ENCODE results near the gene SRSF1. TPM values are rescaled to one million over a fixed set of nuclear protein-coding genes. Genes with fewer than 3 reads are reported as not detected.
A peak's percentile ranks its signal among the peaks of the same experiment; 100 is the strongest.

Gene SRSF1
- total RNA-seq, 2 donors from 2014 or later: 148 to 159 TPM

GRCh38 chr17:57995076-57995956 is 11.7 kb downstream of the SRSF1 start:
- ATAC-seq (peak; percentile 88), DNase-seq (peak; percentile 53 to 66)
- intact Hi-C loops (cut with DNase I, micrococcal nuclease): loop anchor here (5.0 to 10.0 kb wide), 2 partner anchors 131 to 138 kb away; no protein-coding TSS in a partner anchor

- DNase-seq: no peak
- no peak for ATAC-seq
- intact Hi-C loops (cut with DNase I, micrococcal nuclease): loop anchor here in 1 of 2 donors (10.0 kb wide), 1 partner anchor 130 kb away; no protein-coding TSS in a partner anchor
These were observed 12.6 kb downstream of the SRSF1 start for GRCh38 chr17:57994436-57994835.

DNA sequence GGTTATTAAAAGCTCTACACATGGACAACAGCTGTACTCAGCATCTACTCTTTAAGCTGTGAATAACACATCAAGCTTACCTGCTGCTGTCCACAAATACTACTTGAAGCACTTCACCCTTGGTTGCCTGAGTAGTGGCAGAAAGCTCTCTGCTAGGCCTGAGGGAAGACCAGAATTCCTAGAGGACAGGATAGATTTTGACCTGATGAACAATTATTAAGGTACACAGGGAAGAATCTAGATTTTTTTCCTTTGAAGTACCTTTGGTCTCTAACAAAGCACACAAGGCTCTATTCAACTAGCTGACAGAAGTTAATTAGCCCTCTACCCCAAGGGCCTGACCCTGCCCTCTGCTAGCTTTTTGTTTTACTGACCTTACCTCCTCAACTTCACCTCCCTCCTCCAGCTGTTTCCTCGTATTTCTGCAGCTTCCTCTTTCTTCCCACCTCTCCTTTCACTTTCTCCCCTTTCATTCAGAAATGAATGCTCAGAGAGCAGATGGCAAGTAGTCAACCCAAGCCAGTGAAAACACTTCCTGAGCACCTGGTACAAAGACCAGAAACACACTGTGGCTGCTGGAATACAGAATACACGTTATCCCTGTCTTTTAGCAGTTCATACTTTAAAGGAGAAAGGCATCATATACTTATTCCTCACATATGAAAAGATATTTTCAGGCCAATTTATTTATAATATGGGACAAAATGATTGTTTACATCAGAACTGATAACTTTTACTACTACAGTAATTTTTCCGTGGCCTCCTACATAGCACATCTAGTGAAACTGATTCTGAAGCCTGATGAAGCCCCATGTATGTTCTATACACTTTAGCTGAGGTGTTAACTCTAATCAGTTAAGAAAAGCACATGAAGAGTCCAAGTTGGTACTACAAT is 13.3 kb downstream of the SRSF1 start:
- intact Hi-C loops (cut with DNase I, micrococcal nuclease): loop anchor here in 1 of 2 donors (10.0 kb wide), 1 partner anchor 129 kb away; no protein-coding TSS in a partner anchor
- peak; percentile 16 for ATAC-seq
- no peak for DNase-seq

DNA sequence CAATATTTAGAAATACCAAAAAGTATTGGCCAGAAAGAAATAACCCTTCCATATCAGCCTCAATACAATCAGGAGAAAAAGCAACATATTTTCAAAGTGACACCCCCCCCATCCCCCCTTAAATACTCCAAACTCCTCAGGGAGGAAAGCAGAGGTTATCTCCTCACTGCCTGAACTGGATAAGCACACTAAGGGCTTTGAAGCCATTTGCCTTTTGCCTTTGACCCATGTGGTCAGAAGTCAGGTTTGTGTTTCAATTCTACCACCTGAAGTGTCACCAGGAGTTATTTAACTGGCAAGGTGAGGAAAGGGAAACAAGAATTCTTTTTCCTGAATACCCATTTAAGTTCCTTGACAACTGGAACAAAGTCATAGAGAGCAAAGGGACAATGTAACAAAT is 15.5 kb downstream of the SRSF1 start:
- ATAC-seq: no peak
- no peak for DNase-seq
- intact Hi-C loops (cut with DNase I, micrococcal nuclease): loop anchor here in 1 of 2 donors (10.0 kb wide), 1 partner anchor 127 kb away; no protein-coding TSS in a partner anchor

DNA sequence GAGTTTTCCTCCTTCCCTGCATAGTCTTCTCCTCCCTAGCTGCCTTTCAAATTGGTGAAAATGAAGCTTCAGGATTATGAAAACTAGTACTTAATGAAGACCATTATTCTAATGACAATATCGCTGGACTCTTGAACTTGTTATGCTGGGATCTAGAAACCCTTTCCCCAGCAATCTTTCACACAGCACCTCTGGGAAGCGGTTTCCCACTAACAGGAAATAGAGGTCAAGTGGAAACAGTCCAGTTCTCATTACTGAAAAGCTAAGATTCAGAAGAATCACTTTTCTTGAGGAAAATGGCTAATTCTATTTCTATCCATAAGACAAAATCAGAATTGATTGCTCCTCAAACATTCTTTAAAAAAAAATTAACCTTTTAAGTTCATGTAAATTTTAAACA is 17.0 kb downstream of the SRSF1 start:
- ATAC-seq (no peak), DNase-seq (no peak)
- intact Hi-C loops (cut with DNase I, micrococcal nuclease): loop anchor here in 1 of 2 donors (10.0 kb wide), 1 partner anchor 125 kb away; no protein-coding TSS in a partner anchor

DNA sequence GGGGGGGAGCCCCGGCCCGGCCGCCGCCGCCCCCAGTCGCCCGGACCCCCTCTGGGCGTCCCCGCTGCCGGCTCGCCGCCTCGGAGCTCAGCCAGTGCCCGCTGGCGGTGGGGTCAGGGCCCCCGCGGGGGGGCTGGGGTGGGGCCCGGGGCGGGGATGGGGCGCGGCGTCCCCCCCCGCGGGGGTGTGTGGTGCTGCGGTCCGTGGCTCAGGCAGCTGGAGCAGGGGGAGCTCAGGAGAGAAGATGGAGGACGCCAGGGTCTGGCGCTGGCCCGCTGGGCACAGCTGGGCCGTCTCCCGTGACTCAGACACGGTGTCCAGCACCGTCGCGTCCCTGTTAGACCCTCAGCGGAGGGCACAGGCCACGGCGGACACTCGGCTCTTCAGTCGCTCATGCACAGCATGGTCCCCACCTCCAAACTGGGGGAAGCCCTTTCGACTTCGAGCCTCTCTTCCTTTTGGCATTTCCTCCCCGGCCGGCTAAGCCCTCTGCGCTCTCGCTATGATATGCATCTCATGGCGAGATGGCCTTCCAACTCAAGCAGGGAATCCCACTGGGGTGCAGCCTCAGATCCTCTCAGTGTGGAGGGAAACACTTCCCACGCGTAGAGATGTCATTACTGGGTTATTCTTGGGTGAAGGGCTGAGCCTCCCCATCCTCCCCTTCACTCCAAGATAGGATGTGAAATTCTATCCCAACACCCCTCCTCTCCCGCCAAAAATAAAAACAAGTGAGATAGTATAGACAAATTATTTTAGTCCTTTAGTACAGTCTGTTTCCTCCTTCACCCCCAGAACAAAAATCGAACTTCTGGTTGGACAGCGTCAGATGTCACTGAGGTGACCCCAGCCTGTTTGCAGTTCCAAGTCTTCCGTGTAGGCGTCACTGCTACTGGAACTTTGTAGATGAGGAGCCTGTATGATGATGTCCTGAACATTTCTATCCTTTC is 18.5 kb downstream of the SRSF1 start:
- DNase-seq (peak; percentile 76 to 80), ATAC-seq (peak; percentile 78)
- intact Hi-C loops (cut with DNase I, micrococcal nuclease): loop anchor here in 1 of 2 donors (10.0 kb wide), 1 partner anchor 94 kb away; no protein-coding TSS in a partner anchor

DNA sequence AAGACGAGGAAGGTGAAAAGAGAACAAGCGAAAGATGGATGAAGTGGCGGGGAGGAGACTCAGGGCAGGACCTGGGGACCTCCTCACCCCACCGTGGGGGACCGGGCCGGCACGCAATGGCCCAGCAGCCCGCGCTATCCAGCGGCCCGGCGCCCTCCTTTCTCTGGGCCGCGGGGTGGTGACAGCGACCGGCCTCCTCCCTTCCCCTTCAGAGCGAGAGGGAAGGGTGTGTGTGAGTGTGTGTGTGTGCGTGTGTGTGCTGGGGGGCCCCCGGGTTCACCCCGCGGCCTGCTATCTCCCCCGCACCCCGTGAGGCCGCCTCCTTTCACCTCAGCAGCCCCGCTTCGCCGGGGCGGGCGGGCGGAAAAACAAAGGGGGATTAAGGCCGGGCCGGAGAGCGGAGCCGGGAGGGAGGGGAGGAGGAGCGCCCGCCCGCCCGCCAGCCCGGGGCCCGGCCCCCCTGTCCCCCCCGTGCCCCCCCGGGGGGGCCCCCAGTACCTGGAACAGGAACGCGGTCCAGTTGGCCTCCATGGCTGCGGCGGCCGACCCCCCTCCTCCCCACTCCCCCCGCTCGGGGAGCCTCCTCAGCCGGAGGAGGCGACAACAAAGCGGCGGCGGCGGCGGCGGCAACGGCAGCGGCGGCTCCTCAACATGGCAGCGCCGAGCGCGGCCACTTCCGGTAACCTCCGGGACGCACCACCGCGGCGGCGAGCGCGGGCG is 19.3 kb downstream of the SRSF1 start, which contains the start of gene VEZF1:
VEZF1 (minus strand) TSS at position 674 of the 720 bp plus-strand sequence; CDS start at position 531, 143 bp downstream.
- peak; percentile 75 to 86 for DNase-seq
- intact Hi-C loops (cut with DNase I, micrococcal nuclease): loop anchor here in 1 of 2 donors (10.0 kb wide), 1 partner anchor 93 kb away; no protein-coding TSS in a partner anchor
- peak; percentile 71 for ATAC-seq

DNA sequence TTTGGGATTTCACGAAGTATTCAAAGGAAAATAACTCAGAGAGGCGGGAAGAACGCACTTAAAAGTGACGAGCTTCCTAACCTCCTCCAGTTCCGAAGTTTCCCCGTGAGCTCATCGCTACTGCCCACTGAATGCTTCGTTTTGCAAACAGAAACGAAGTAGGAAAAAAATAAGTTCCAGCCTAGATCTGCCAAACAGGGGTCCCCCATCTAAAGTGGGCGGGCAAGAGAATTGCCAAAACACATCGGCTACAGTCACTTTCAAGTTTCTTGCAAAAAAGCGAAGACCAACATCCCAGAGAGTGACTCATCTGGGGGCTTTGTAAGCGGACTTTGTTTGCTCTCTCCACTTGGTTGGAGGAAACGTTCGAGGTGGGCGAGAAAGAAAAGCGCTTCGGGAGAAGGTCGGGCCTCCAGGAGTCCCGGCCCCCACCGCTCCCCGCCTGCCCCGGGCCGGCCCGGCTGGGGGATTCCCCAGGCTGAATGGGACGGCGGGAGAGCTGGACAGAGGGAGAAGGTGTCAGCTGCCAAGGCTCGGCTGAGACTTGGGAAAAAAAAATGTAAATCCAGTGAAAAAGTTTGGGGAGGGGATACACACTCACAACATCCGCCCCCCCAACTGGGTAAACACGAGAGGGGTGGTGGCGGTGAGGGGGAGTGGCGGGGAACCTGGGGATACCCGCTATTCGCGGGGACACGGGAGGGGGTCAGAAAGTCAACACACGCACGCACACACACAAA is 20.0 kb downstream of the SRSF1 start:
- DNase-seq (peak; percentile 44 to 47), ATAC-seq (peak; percentile 45)
- intact Hi-C loops (cut with DNase I, micrococcal nuclease): loop anchor here in 1 of 2 donors (10.0 kb wide), 1 partner anchor 92 kb away; no protein-coding TSS in a partner anchor

GRCh38 chr17:57985675-57985974 is 21.4 kb downstream of the SRSF1 start:
- ATAC-seq: no peak
- DNase-seq: no peak
- intact Hi-C loops (cut with DNase I, micrococcal nuclease): loop anchor here in 1 of 2 donors (10.0 kb wide), 1 partner anchor 91 kb away; no protein-coding TSS in a partner anchor

- DNase-seq (no peak), ATAC-seq (no peak)
- intact Hi-C loops (cut with DNase I, micrococcal nuclease): loop anchor here in 1 of 2 donors (10.0 kb wide), 1 partner anchor 90 kb away; no protein-coding TSS in a partner anchor
These were observed 21.9 kb downstream of the SRSF1 start for GRCh38 chr17:57984936-57985674.

DNA sequence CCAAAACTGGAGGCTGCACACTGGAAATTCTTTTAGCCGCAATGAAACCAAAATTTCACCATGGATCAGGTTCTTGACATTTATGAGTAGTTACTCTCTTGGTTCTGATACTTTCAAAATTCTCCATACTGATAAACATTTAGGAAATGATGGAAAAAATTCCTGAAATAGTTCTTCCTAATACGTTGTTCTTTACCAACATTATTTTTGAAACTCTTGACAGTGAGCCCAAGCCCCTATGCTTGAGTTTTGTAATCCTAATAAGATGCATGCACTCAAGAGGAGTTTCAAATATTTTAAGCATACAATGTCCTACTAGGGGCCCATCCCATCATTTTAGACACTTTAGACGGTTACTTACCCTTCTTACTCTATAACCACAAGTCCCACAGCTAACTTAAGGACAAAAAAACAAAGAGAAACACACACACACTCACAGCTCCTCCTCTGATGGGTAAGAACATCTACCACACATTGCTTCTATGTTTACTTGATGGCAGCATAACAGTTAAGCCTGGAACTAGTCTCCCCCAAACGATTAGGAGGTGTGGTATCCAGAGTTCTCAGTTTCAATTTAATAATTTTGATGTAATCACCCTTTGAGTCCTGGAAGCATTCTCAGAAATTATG is 22.7 kb downstream of the SRSF1 start:
- ATAC-seq (no peak), DNase-seq (no peak)
- intact Hi-C loops (cut with DNase I, micrococcal nuclease): loop anchor here in 1 of 2 donors (10.0 kb wide), 1 partner anchor 90 kb away; no protein-coding TSS in a partner anchor

DNA sequence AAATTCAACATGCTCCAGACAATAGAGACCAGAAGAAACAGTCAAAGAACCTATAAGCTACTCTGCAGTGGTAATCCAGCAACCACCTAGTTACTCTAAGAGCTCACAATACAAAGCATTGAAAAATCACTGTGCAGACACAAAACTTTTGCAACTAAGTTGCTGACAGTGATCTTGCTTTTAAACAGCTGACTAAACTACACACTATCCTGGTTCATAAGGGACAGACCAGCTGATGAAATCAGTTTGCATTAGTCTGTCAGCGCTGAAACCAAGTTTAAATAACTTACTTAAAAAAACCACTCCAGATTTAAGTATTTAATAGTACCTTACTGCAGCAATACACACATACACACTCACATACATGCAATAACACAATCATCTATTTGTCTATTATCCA is 23.6 kb downstream of the SRSF1 start:
- DNase-seq (no peak), ATAC-seq (no peak)
- intact Hi-C loops (cut with DNase I, micrococcal nuclease): loop anchor here in 1 of 2 donors (10.0 kb wide), 1 partner anchor 89 kb away; no protein-coding TSS in a partner anchor

DNA sequence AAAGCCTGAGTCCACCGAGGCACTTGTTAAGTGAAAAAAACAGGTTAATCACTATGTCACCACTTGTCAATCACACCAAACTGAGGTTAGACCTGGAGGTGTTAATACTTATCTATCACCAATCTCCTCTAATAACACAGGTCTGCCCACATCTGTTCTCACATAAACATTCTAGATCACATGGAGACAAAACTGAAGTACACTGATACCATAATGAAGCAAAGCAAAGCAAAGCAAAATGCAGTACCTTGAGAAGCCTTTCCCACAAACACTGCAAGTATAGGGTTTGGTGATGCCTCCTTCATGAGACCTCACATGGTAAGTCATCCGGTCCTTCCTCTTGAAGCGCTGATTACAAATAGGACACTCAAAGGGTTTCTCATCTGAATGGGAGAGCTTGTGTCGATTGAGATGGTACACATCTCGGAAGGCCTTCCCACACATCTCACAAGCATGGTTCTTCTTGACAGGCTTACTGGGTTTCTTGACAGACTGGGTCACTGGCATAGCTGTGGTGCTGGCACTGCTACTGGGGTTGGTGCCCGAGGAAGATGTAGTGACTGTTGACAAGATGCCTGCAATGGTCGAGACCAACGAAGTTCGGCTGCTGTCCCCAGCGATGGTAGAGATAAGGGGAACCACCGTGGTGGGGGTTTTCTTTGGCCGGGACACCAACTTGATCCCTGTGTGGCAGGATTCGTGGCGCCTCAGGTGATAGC is 24.4 kb downstream of the SRSF1 start:
- intact Hi-C loops (cut with DNase I, micrococcal nuclease): loop anchor here in 1 of 2 donors (10.0 kb wide), 1 partner anchor 88 kb away; no protein-coding TSS in a partner anchor
- DNase-seq: no peak

GRCh38 chr17:57980522-57980921 is 26.5 kb downstream of the SRSF1 start:
- DNase-seq: no peak
- intact Hi-C loops (cut with DNase I, micrococcal nuclease): loop anchor here in 1 of 2 donors (10.0 kb wide), 1 partner anchor 86 kb away; no protein-coding TSS in a partner anchor
- no peak for ATAC-seq

More for the DNA sequence above, 24.4 kb downstream of the SRSF1 start:
- ATAC-seq: no peak
